IPS DF 4.7 (cell line): Measurements from ENCODE around the gene CYB5R2.

ENCODE experiments used
- DNase-seq: peaks from one replicate; pipeline ENCODE4 v3.0.0-alpha.2; 2013; ENCODE audit warnings: low spot score; ENCODE audit errors: extremely low read depth

Gene CYB5R2

DNA sequence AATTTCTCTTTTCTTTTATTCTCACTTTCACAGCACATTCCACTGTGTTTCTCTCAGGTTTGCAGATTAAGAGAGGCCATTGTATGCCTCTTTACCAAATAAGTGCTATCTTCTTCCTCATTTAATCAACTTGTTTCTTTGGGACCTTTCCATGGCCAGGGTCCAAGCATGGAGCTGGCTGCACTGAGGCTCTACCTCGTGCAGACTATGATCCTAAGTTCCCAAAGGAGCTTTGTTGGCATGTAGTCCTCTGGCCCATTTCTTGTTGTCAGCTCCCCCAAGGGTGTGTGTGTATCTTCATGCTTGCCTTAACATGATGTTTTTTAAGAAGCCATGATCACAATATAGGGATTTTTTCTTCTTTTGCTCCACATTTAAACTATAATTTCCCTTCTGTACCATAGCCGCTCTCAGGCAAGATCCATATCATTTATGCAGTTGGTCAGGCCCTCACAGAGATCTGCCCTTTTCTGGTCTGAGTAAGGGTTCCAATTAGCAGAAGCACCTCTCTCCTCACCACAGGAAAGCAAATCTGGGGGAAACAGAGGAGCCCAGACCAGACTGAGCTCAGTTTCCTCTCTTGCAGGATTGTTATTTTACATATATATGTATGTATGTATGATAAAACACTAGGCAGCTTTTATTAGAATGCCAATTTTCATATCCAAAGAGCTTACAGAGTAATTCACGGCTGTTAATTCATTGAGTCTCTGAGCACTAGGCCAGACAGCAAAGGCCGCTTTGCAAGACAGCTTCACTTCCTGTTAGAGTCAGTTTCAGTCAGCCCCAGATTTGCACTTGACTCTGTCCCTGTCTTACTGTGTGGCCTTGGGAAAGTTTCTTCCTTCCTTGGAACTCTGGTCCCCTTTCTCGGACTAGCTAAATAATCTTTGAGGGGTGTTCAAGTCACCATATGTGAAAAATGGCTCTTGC lies 34.3 kb downstream of the CYB5R2 start:
- DNase-seq: no peak

DNA sequence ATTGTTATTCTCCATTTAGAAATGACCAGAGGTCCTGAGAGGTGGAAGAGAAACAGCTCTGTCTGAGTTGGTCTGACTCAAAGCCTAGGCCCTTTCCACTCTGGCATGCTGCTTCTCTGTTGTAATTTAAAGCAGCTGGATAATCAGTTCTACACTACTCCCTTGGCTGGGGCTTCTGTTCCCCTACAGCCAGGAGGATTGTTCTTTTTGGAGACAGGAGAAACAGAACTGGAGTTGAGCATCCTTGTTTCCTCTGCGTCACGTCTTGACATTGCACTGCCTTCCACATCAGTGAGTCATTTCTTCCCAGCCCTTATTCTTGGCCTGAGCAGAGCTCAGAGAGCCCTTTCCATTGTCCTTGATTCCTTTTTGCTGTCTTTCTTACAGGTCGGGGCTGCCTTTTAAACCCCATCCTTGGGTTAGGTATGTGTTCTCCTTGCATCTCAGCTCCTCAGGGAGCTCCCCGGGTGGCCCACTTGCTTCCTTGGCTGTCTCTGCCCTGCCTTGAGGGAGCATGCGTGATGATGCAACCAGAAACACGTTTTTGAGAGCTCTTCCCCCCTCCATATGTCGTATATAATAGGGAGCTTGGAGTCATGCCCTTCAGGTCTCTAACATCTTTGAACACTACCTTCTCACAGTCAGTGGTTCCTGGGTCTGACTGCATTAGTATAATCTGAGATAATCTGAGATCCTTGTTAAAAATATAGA lies 35.7 kb downstream of the CYB5R2 start:
- DNase-seq: no peak

DNA sequence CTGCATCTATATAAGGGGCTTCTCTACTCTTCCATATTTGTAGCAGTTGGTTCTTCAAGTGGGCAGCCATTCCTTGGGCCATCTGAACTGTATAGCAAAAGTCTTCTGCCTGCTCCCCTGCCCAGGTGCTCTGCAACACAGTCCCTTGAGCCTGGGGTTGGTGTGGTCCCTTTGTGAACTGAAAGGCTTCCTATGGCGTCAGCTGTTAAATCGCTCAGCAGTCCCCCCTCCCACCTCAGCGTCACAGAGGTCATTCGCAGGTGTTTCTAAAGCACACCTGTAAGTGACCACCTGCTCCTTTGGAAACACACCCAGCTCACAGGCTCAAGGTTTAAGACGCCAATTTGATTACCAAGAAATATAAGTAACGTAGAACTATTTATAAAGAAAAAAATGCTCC lies 37.0 kb downstream of the CYB5R2 start:
- no peak for DNase-seq

GRCh38 chr11:7635708-7636107 lies 37.6 kb downstream of the CYB5R2 start:
- no peak for DNase-seq

- no peak for DNase-seq
Observed at GRCh38 chr11:7635137-7635536, 38.2 kb downstream of the CYB5R2 start.

- no peak for DNase-seq
Observed at GRCh38 chr11:7632211-7632610, 41.1 kb downstream of the CYB5R2 start.

- no peak for DNase-seq
Observed at GRCh38 chr11:7630002-7630401, 43.3 kb downstream of the CYB5R2 start.

DNA sequence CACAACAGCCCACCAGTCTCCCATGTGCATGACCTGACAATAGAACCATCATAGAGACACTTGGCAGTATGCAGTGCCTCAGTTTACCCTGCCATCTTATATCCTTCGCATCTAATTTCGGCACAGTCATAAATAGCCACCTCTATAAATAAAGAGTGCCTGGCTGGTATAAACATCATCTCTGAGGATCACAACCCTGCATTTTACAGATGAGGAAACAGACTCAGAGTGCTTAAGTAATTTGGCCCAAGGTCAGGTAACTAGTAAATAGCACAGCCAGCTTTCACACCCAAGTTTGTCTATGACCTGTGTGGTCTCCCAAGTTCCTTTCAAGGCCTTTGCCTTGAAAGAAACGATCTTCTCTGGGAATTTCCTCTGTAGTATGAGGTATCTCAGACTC lies 44.6 kb downstream of the CYB5R2 start:
- no peak for DNase-seq

DNA sequence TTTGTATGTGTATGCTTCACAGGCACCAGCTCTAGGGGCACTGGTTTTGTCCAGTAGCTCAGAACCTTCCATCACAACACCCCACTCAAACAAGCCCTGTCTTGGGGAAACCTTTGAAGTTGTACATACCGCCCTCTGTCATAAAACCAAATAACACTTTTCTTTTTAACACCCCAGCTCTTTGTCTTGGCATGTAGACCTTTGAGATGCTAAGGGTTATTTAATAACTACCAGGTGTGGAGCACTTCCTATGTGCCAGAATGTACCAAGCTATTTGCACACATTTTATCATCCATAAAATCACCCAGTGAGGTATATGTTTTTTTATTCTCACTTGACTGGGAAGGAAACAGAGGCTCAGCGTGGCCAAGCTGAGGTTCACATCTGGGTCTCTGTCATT lies 50.6 kb downstream of the CYB5R2 start:
- no peak for DNase-seq

DNA sequence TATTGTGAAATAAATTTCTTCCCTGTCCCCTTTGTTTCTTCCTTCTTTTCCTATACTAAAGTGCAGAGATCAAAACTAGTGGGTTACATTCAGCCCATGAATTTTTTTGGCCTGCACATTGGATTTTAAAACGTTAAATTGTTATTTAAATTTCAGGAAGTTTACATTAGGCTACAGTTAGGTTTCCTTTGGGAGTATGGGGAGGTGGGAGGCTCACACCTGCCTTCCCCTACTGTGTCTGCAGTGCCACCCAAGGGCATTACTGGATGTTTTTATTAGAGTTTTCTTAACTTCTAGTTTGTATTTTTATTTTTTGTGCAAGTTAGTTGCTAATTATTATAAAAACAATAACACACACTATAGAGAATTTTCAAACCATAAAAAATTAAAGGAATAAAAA lies 51.7 kb downstream of the CYB5R2 start:
- no peak for DNase-seq

DNA sequence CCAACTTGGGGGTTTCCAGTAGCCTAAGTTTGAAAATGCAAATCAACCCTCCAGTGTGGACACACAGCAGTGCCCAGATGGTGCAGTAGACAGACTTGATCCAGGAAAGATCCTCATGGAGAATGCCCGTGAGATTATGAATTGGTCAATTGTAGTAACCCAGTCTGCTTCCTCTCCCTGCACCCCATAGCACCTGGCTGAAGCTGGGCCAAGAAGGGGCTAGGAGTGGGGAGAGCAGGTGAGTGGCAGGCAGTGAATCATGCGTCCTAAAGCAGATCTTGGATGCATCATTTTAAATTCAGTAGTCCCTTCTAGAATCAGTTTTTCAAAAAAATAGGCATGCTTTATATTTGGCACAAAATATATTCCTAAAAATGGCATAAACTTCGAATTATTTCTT lies 52.2 kb downstream of the CYB5R2 start:
- DNase-seq: no peak

DNA sequence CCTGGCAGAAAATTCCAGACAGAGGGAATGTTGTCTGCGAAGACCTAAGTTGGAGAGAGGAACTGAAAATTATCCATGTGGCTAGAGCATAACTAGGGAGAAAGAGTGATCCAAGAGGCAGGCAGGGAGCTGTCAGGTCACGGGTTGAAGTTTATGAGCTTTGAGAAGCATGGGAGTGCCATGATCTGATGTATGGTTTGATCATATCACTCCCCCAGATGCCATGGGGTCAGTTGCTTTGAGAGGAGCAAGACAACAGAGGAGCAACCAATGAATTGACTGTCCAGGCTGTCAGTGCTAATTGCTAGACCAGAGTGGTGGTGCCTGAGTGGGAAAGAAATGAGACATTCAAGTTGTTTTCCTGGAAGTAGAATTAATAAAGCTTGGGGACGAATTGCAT lies 54.0 kb downstream of the CYB5R2 start:
- DNase-seq: no peak

DNA sequence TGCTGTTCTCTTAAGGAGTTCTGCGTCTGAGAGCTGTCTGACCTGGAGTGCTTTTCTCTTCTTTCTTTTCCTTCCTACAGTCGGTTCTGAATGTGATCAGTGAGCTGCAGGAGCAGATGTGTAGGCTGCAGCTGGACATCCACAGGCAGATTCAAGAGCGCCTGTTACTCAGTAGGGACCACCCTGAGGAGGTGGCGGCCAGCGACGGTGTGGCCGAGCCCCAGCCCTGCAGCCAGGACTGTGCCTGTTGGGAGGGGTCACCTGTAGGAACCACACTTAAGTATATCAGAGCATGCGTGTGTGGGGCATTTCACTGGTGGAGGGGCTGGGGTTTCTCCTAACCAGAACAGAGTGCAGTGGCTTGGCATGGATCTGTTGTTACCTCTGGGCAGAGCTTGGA lies 56.3 kb downstream of the CYB5R2 start:
- DNase-seq: no peak
